SK-N-MC (cell line): ENCODE results near the gene ALKBH5.

Experiments
- EZH2 ChIP-seq: fragments of 200-600 bp; sonication (generic); IDR thresholded peaks from one replicate; pipeline ENCODE4 v1.6.1; 2017; ENCODE audit warnings: antibody characterized with exemption
- FOXP2 ChIP-seq: optimal IDR thresholded peaks from 2 replicates; pipeline ENCODE3; 2011; ENCODE audit warnings: mild to moderate bottlenecking, moderate library complexity; ENCODE audit not compliant: insufficient read depth; ENCODE audit errors: extremely low read length, control extremely low read depth
- POLR2AphosphoS5 ChIP-seq: IDR thresholded peaks from 2 replicates; pipeline ENCODE4 v1.6.1; 2012; ENCODE audit warnings: mild to moderate bottlenecking, low read depth, low read length, borderline replicate concordance

- TF ChIP-seq POLR2AphosphoS5 (no peak), EZH2 (no peak), FOXP2 (no peak)
Observed at GRCh38 chr17:18191236-18191667, 7.6 kb downstream of the ALKBH5 start.
